ENCODE results near the gene IGF2BP2. TPM values are rescaled to one million over a fixed set of nuclear protein-coding genes. Genes with fewer than 3 reads are reported as not detected.

Gene IGF2BP2
- total and polyA plus RNA-seq, 4 donors: 7.8 to 92.6 (median 11.8) TPM

DNA sequence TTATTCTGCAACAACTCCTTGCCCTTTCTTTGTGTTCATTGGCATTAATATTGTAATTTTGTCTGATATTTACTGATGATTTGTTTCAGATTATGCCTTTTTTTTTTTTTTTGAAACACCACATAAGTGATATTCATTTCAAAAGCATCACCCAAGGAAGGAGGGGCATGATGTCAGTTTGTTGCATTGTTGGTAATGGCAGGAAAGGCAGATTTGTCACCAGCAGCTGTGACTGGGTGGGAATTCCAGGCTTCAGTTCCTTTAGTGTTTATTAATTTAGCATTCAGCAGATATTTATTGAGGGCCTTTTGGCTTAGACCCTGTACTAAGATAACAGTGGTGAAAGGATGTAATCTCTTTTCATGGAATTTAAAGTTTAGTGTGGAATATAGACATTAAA lies 219.3 kb downstream of the IGF2BP2 start:
- no peak overlapping the region for H3K4me3 ChIP-seq
- no peak for DNase-seq
- H3K4me1 ChIP-seq (ENCODE audit: control insufficient read depth in 5 of 5, insufficient read depth in 5 of 5, low read length in 5 of 5): no peaks in the 10 kb centered on the region
- no peak overlapping the region for H3K27ac ChIP-seq (ENCODE audit: low read depth in 1 of 2, low read length in 1 of 2)
- TF ChIP-seq, protein P1, sequence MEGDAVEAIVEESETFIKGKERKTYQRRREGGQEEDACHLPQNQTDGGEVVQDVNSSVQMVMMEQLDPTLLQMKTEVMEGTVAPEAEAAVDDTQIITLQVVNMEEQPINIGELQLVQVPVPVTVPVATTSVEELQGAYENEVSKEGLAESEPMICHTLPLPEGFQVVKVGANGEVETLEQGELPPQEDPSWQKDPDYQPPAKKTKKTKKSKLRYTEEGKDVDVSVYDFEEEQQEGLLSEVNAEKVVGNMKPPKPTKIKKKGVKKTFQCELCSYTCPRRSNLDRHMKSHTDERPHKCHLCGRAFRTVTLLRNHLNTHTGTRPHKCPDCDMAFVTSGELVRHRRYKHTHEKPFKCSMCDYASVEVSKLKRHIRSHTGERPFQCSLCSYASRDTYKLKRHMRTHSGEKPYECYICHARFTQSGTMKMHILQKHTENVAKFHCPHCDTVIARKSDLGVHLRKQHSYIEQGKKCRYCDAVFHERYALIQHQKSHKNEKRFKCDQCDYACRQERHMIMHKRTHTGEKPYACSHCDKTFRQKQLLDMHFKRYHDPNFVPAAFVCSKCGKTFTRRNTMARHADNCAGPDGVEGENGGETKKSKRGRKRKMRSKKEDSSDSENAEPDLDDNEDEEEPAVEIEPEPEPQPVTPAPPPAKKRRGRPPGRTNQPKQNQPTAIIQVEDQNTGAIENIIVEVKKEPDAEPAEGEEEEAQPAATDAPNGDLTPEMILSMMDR (IDR thresholded peaks at IDR 0.05; ENCODE audit: control extremely low read depth, extremely low read depth): no peak
- H3K9me3 ChIP-seq (ENCODE audit: control insufficient read depth in 4 of 4, insufficient read depth in 3 of 4, low read length in 3 of 4): no peaks in the 10 kb centered on the region
- no peak overlapping the region for H3K9ac ChIP-seq (ENCODE audit: insufficient read depth in 1 of 2, low read length in 2 of 2)
- peaks cover 11 to 43% (median 32%) of the 10 kb centered on the region in 4 donors for H3K36me3 ChIP-seq (ENCODE audit: control insufficient read depth in 4 of 4, insufficient read depth in 4 of 4, low read length in 4 of 4)
- ATAC-seq (ENCODE audit: insufficient read depth, low FRiP score): no peak
- no peaks in the 10 kb centered on the region for H3K27me3 ChIP-seq (ENCODE audit: control insufficient read depth in 3 of 3, insufficient read depth in 3 of 3, low read length in 2 of 3)

DNA sequence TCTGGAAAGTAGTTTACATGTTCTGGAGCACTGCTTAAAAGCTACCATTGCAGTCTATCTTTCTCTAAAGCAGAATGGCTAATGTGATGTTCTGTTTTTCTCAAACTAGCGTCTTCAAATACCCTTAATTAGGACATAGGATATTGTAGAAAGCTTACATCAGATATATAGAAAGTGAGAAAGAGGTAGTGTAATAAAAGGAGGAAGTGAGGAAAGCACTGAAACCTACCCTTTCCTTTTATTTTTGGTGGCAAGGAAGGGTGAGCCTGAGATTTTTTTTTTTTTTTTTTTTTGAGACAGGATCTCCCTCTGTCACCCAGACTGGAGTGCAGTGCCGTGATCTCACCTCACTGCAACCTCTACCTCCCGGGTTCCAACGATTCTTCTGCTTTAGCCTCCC lies 229.3 kb downstream of the IGF2BP2 start:
- H3K4me1 ChIP-seq (ENCODE audit: control insufficient read depth in 5 of 5, insufficient read depth in 5 of 5, low read length in 5 of 5): no peaks in the 10 kb centered on the region
- no peaks in the 10 kb centered on the region for H3K27me3 ChIP-seq (ENCODE audit: control insufficient read depth in 3 of 3, insufficient read depth in 3 of 3, low read length in 2 of 3)
- H3K36me3 ChIP-seq (ENCODE audit: control insufficient read depth in 4 of 4, insufficient read depth in 4 of 4, low read length in 4 of 4): peaks cover 0 to 14% (median 8%) of the 10 kb centered on the region in 4 donors
- TF ChIP-seq, protein P1 (IDR thresholded peaks at IDR 0.05; ENCODE audit: control extremely low read depth, extremely low read depth): no peak
- H3K9me3 ChIP-seq (ENCODE audit: control insufficient read depth in 4 of 4, insufficient read depth in 3 of 4, low read length in 3 of 4): no peaks in the 10 kb centered on the region
- 42 to 76% methylated on average over 4 of the region's 4 CpGs for WGBS, 2 donors
- H3K27ac ChIP-seq (ENCODE audit: low read depth in 1 of 2, low read length in 1 of 2): no peak overlapping the region
- H3K4me3 ChIP-seq: no peak overlapping the region
- no peak overlapping the region for H3K9ac ChIP-seq (ENCODE audit: insufficient read depth in 1 of 2, low read length in 2 of 2)
- no peak for ATAC-seq (ENCODE audit: insufficient read depth, low FRiP score)
- DNase-seq: no peak

DNA sequence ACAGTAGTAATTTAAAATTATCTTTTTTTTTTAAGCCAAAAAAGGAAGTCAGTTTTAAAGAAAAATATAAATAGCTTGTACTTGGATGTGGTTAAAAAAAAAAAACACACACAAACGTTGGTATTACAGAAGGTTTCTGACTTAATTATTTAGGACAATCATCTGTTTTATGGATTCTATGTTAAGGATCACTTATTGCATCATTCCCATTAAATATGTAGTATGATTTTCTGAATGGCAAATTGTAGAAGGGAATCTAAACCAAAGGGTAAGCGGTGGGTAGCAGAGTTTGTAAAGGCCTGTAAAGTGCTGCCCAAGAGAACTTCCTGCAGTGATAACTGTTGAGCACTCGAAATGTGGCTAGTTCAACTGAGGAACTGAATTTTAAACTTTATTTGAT lies 230.8 kb downstream of the IGF2BP2 start:
- H3K9me3 ChIP-seq (ENCODE audit: control insufficient read depth in 4 of 4, insufficient read depth in 3 of 4, low read length in 3 of 4): no peaks in the 10 kb centered on the region
- 47 to 65% methylated on average over 3 of the region's 3 CpGs for WGBS, 2 donors
- H3K27me3 ChIP-seq (ENCODE audit: control insufficient read depth in 3 of 3, insufficient read depth in 3 of 3, low read length in 2 of 3): no peaks in the 10 kb centered on the region
- H3K9ac ChIP-seq (ENCODE audit: insufficient read depth in 1 of 2, low read length in 2 of 2): no peak overlapping the region
- no peak for DNase-seq
- H3K27ac ChIP-seq (ENCODE audit: low read depth in 1 of 2, low read length in 1 of 2): no peak overlapping the region
- H3K36me3 ChIP-seq (ENCODE audit: control insufficient read depth in 4 of 4, insufficient read depth in 4 of 4, low read length in 4 of 4): peaks cover 0 to 11% (median 7%) of the 10 kb centered on the region in 4 donors
- H3K4me1 ChIP-seq (ENCODE audit: control insufficient read depth in 5 of 5, insufficient read depth in 5 of 5, low read length in 5 of 5): no peaks in the 10 kb centered on the region
- no peak overlapping the region for H3K4me3 ChIP-seq
- TF ChIP-seq, protein P1 (IDR thresholded peaks at IDR 0.05; ENCODE audit: control extremely low read depth, extremely low read depth): no peak
- no peak for ATAC-seq (ENCODE audit: insufficient read depth, low FRiP score)

Small RNA genes lying within 50 kb of the gene (small RNA-seq; reads per million reads assigned to genes)
- gene AC133473.1 (ENCODE audit: low replicate concordance) (not detected), gene MIR548AQ (ENCODE audit: low replicate concordance) (not detected)

Other genes with a start within 250 kb of the IGF2BP2 start
- 10 to 100 TPM; 29.4 to 42.1 TPM for gene SENP2, start 238.7 kb downstream of the IGF2BP2 start, total RNA-seq
- gene SENP2, start 238.7 kb downstream of the IGF2BP2 start, polyA plus RNA-seq: 10 to 100 TPM in 1 of 2 donors, 1 to 10 TPM in 1; 7.5 to 11.4 TPM
- 100 to 1,000 TPM; 107 to 263 TPM for gene TRA2B, start 113.0 kb upstream of the IGF2BP2 start, total RNA-seq
- 10 to 100 TPM; 61.2 to 83.3 TPM for gene TRA2B, start 113.0 kb upstream of the IGF2BP2 start, polyA plus RNA-seq